GM13976 (cell line): ENCODE measurements around the gene CLEC20A.

Experiments
- DNase-seq: peaks from one replicate; pipeline ENCODE4 v3.0.0; 2012; ENCODE audit warnings: low spot score
- CTCF ChIP-seq: IDR thresholded peaks from 2 replicates; pipeline ENCODE4 v1.5.1; 2012; ENCODE audit warnings: borderline replicate concordance, mild to moderate bottlenecking; ENCODE audit not compliant: insufficient read depth; ENCODE audit errors: extremely low read depth, missing control alignments, control extremely low read depth
- in situ Hi-C: fragments of 300-500 bp; cut with MboI; formaldehyde crosslinking; loops from one replicate; pipeline ENCODE4 v1.12.0; 2022; ENCODE audit warnings: low sequenced_read_pairs, mixed read lengths, inconsistent platforms; ENCODE audit not compliant: unreplicated experiment

The CLEC20A gene

GRCh38 chr1:178540646-178541045 is 43.9 kb upstream of the CLEC20A start:
- no peak for TF ChIP-seq CTCF
- in situ Hi-C loops = loop anchor here (25.0 kb wide), 1 partner anchor 822 kb away; the partner anchor contains the start of gene AXDND1
- no peak for DNase-seq

GRCh38 chr1:178540204-178540603 is 43.4 kb upstream of the CLEC20A start:
- DNase-seq = no peak
- no peak for TF ChIP-seq CTCF
- in situ Hi-C loops = loop anchor here (25.0 kb wide), 1 partner anchor 822 kb away; the partner anchor contains the start of gene AXDND1

- DNase-seq = no peak
- no peak for TF ChIP-seq CTCF
- in situ Hi-C loops = loop anchor here (10.0 to 25.0 kb wide), 2 partner anchors 216 to 823 kb away; partner anchors contain the start of gene AXDND1
Measured at GRCh38 chr1:178539291-178539690, 42.5 kb upstream of the CLEC20A start.

- in situ Hi-C loops = loop anchor here (10.0 to 25.0 kb wide), 2 partner anchors 216 to 824 kb away; partner anchors contain the start of gene AXDND1
- no peak for DNase-seq
- TF ChIP-seq CTCF = no peak
Measured at GRCh38 chr1:178538192-178538916, 41.6 kb upstream of the CLEC20A start.

GRCh38 chr1:178537382-178538090 is 40.8 kb upstream of the CLEC20A start:
- no peak for DNase-seq
- TF ChIP-seq CTCF = no peak
- in situ Hi-C loops = loop anchor here (10.0 to 25.0 kb wide), 2 partner anchors 217 to 825 kb away; partner anchors contain the start of gene AXDND1

- DNase-seq = no peak
- TF ChIP-seq CTCF = no peak
- in situ Hi-C loops = loop anchor here (10.0 to 25.0 kb wide), 2 partner anchors 218 to 825 kb away; partner anchors contain the start of gene AXDND1
Measured at GRCh38 chr1:178536844-178537371, 40.1 kb upstream of the CLEC20A start.
